ENCODE results near the gene RIN3. TPM values are rescaled to one million over a fixed set of nuclear protein-coding genes. Genes with fewer than 3 reads are reported as not detected.

RIN3 gene
- total RNA-seq, 1 experiment from 2014 or later, result 1.5 TPM

GRCh38 chr14:92726135-92726932 is 212.8 kb downstream of the RIN3 start:
- H3K14ac ChIP-seq (ENCODE audit: insufficient read depth, low read length), result no peak overlapping the region; the same call in 1 of the 2 replicates
- no peaks in the 10 kb centered on the region for H3K23me2 ChIP-seq (ENCODE audit: insufficient read length, low read depth, low read length, poor library complexity, severe bottlenecking)
- no peak overlapping the region for H2AFZ ChIP-seq (ENCODE audit: low read length)
- no peak overlapping the region for H2BK12ac ChIP-seq (ENCODE audit: insufficient read length, low read depth, low read length)
- no peaks in the 10 kb centered on the region for H3K9me3 ChIP-seq (ENCODE audit: control insufficient read depth, low read depth, low read length)
- no peak overlapping the region for H3K9ac ChIP-seq (ENCODE audit: extremely low read depth, insufficient read length, low read length)
- H3K4ac ChIP-seq (ENCODE audit: low read depth, low read length), result no peak overlapping the region
- H2AK5ac ChIP-seq (ENCODE audit: insufficient read length, low read length), result no peak overlapping the region
- H4K5ac ChIP-seq (ENCODE audit: insufficient read length, low read depth, low read length), result no peak overlapping the region
- no peaks in the 10 kb centered on the region for H3K4me1 ChIP-seq (ENCODE audit: insufficient read depth, low read length)
- peaks cover 20 to 46% (median 32%) of the 10 kb centered on the region in 3 experiments for H3K36me3 Mint-ChIP-seq (ENCODE audit: insufficient read depth in 1 of 3, low read depth in 3 of 3)
- no peak overlapping the region for H4K91ac ChIP-seq (ENCODE audit: insufficient read length, low read depth, low read length)
- no CpG with 5 or more reads among the region's 12 CpGs for WGBS (ENCODE audit: extremely low coverage, insufficient read length, low lambda C conversion rate)
- no peak overlapping the region for H3K27ac ChIP-seq (ENCODE audit: insufficient read length, low read depth, low read length)
- no peak overlapping the region for H3K4me2 ChIP-seq (ENCODE audit: insufficient read depth, insufficient read length, low read length)
- H3K4me1 Mint-ChIP-seq, result peaks cover 0 to 3% of the 10 kb centered on the region in 2 experiments; a peak in 2 of 4 replicates
- DNase-seq, result no peak
- no peaks in the 10 kb centered on the region for H3K79me1 ChIP-seq (ENCODE audit: insufficient read depth, low read depth, low read length, poor library complexity, severe bottlenecking)
- H2BK120ac ChIP-seq (ENCODE audit: low read depth, low read length, poor library complexity, severe bottlenecking), result no peak overlapping the region
- H2BK15ac ChIP-seq (ENCODE audit: low read depth, low read length), result no peak overlapping the region
- no peaks in the 10 kb centered on the region; the same call in 1 of the 2 replicates for H3K79me2 ChIP-seq (ENCODE audit: insufficient read depth, low read length)
- peak overlapping the region in 2 of 3 experiments; percentile 65 to 78; a peak in 3 of 7 replicates for H3K27ac Mint-ChIP-seq
- H3K4me3 Mint-ChIP-seq, result no peak overlapping the region
- H3K18ac ChIP-seq (ENCODE audit: insufficient read length, low read depth, low read length), result no peak overlapping the region
- no peaks in the 10 kb centered on the region for H3K27me3 Mint-ChIP-seq (ENCODE audit: low read depth)
- TF ChIP-seq CTCF (conservative IDR thresholded peaks at IDR 0.05), result no peak
- H3K9me3 Mint-ChIP-seq, result peaks cover 0 to 3% of the 10 kb centered on the region in 2 experiments; a peak in 1 of 5 replicates
- H3K23ac ChIP-seq (ENCODE audit: insufficient read length, low read depth, low read length), result no peak overlapping the region
- H2BK20ac ChIP-seq (ENCODE audit: low read depth, low read length, poor library complexity, severe bottlenecking), result no peak overlapping the region
- no peaks in the 10 kb centered on the region for H3K27me3 ChIP-seq (ENCODE audit: insufficient read depth, low read length)
- no peak overlapping the region for H2BK5ac ChIP-seq (ENCODE audit: insufficient read length, low read length)
- no peaks in the 10 kb centered on the region for H4K20me1 ChIP-seq (ENCODE audit: control insufficient read depth, insufficient read depth, insufficient read length)
- no peak overlapping the region for H3T11ph ChIP-seq (ENCODE audit: low read length)
- no peak overlapping the region for H4K8ac ChIP-seq (replicated peaks; ENCODE audit: insufficient read length, low read depth, low read length)
- H3K56ac ChIP-seq (ENCODE audit: insufficient read length, low read depth, low read length), result no peak overlapping the region
